GM18873 (cell line): Measurements from ENCODE around the gene PEAK1.
"Not testable (repeated sequence)": the region's sequence is repeated elsewhere in the genome, so short reads cannot be mapped to it uniquely, and the experiment has no call there.

ENCODE experiments used
- ATAC-seq: cut with Tn5 transposase; IDR thresholded peaks from one replicate; pipeline ENCODE4 v1.9.1; 2021; ENCODE audit warnings: mild to moderate bottlenecking, moderate library complexity, moderate number of reproducible peaks; ENCODE audit not compliant: unreplicated experiment, low FRiP score

The PEAK1 gene

GRCh38 chr15:77187751-77188464 lies 232.0 kb downstream of the PEAK1 start:
- ATAC-seq = peak; percentile 62

- ATAC-seq = no peak
These were observed 233.3 kb downstream of the PEAK1 start for GRCh38 chr15:77186594-77187011.

- no peak for ATAC-seq
These were observed 234.6 kb downstream of the PEAK1 start for GRCh38 chr15:77185242-77185785.

- not testable (repeated sequence) for ATAC-seq
These were observed 235.6 kb downstream of the PEAK1 start for GRCh38 chr15:77184352-77184751.

- no peak for ATAC-seq
These were observed 236.8 kb downstream of the PEAK1 start for GRCh38 chr15:77183066-77183465.

GRCh38 chr15:77181305-77182074 lies 238.4 kb downstream of the PEAK1 start:
- no peak for ATAC-seq

- no peak for ATAC-seq
These were observed 239.1 kb downstream of the PEAK1 start for GRCh38 chr15:77180757-77181156.

GRCh38 chr15:77180270-77180669 lies 239.6 kb downstream of the PEAK1 start:
- no peak for ATAC-seq

GRCh38 chr15:77179541-77179998 lies 240.3 kb downstream of the PEAK1 start:
- peak; percentile 59 for ATAC-seq

- no peak for ATAC-seq
These were observed 241.5 kb downstream of the PEAK1 start for GRCh38 chr15:77178411-77178810.

GRCh38 chr15:77176148-77176547 lies 243.8 kb downstream of the PEAK1 start:
- not testable (repeated sequence) for ATAC-seq

GRCh38 chr15:77173487-77173886 lies 246.4 kb downstream of the PEAK1 start:
- no peak for ATAC-seq

GRCh38 chr15:77171221-77171967 lies 248.5 kb downstream of the PEAK1 start:
- no peak for ATAC-seq

- ATAC-seq = no peak
These were observed 251.3 kb downstream of the PEAK1 start for GRCh38 chr15:77168616-77169015.

- ATAC-seq = no peak
These were observed 251.8 kb downstream of the PEAK1 start for GRCh38 chr15:77168141-77168540.

- no peak for ATAC-seq
These were observed 252.5 kb downstream of the PEAK1 start for GRCh38 chr15:77167406-77167805.

GRCh38 chr15:77163781-77164384 lies 256.0 kb downstream of the PEAK1 start:
- ATAC-seq = no peak

- no peak for ATAC-seq
These were observed 256.9 kb downstream of the PEAK1 start for GRCh38 chr15:77162872-77163633.
